ENCODE results near the gene C1QTNF2.

Gene C1QTNF2

DNA sequence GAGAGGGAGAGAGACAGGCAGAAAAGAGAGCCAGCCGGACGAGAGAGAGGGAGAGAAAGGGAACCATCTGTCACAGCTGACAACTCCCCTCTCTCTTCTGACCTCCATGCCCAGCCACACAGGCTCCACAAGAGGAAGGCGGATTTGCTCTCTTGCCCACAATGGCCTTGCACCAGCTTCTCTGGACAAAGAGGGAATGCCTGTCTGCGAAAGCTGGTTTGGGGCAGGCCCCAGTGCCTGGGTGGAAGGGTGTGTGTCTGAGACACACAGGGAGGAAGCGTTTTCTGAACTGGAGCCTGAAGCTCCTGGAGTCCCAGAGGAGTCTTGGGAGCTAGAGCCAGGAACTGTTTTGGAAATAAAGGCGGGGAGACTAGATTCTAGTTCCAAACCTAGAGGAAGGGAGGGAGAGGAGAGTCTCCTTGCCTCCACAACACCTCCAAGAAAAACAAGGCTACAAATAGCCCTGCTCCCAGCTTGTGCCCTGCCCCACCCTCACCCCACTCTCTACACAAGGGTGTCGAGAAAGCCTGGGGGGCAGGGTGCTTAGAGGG lies 12.5 kb downstream of the C1QTNF2 start:
- Histone ChIP-seq H3K9me2 (replicated peaks; ENCODE audit: insufficient read depth, low read length) (no peaks in the 10 kb centered on the region), H2AFZ (ENCODE audit: low read length) (no peak overlapping the region), H3K27ac (ENCODE audit: low read length) (no peak overlapping the region), H3K36me3 (replicated peaks; ENCODE audit: insufficient read depth, low read length) (no peaks in the 10 kb centered on the region), H3K27me3 (replicated peaks; ENCODE audit: insufficient read depth, low read length) (no peaks in the 10 kb centered on the region), H3F3A (ENCODE audit: insufficient read depth, low read length) (no peaks in the 10 kb centered on the region), H3K9ac (ENCODE audit: low read length) (no peak overlapping the region), H3K4me2 (ENCODE audit: low read depth, low read length) (no peak overlapping the region), H3K9me3 (replicated peaks; ENCODE audit: insufficient read depth, low read length) (no peaks in the 10 kb centered on the region), H3K4me1 (ENCODE audit: low read length) (no peaks in the 10 kb centered on the region), H3K4me3 (ENCODE audit: low read length) (no peak overlapping the region), H4K20me1 (ENCODE audit: insufficient read depth, low read length) (no peaks in the 10 kb centered on the region), H3K79me2 (ENCODE audit: low read length) (no peaks in the 10 kb centered on the region)
- TF ChIP-seq EZH2phosphoT487 (IDR thresholded peaks at IDR 0.05; ENCODE audit: low read length) (no peak), EZH2 (optimal IDR thresholded peaks at IDR 0.05; ENCODE audit: low read depth, low read length) (no peak)
- TF ChIP-seq, protein P1, sequence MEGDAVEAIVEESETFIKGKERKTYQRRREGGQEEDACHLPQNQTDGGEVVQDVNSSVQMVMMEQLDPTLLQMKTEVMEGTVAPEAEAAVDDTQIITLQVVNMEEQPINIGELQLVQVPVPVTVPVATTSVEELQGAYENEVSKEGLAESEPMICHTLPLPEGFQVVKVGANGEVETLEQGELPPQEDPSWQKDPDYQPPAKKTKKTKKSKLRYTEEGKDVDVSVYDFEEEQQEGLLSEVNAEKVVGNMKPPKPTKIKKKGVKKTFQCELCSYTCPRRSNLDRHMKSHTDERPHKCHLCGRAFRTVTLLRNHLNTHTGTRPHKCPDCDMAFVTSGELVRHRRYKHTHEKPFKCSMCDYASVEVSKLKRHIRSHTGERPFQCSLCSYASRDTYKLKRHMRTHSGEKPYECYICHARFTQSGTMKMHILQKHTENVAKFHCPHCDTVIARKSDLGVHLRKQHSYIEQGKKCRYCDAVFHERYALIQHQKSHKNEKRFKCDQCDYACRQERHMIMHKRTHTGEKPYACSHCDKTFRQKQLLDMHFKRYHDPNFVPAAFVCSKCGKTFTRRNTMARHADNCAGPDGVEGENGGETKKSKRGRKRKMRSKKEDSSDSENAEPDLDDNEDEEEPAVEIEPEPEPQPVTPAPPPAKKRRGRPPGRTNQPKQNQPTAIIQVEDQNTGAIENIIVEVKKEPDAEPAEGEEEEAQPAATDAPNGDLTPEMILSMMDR (IDR thresholded peaks at IDR 0.05; ENCODE audit: low read length), result no peak
- no peak for DNase-seq

DNA sequence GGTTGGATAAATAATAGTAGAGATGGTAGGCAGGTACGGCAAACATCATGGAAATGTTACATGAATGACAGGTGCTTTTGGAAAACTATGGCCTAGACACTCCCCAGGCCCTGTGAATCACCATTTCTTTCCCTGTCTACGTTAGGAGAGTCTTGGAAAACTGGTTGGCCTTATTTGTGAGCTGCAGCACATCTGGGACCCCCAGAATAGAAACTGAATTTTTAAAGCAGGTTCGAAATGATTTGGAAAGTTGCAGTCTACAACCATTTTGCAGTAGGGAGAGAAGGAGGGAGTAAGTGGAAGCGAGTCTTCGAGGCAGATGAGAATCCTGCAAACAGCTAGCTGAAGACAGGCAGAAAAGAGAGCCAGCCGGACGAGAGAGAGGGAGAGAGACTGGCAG lies 13.0 kb downstream of the C1QTNF2 start:
- DNase-seq, result no peak
- TF ChIP-seq EZH2 (optimal IDR thresholded peaks at IDR 0.05; ENCODE audit: low read depth, low read length), result no peak
- TF ChIP-seq, protein P1 (IDR thresholded peaks at IDR 0.05; ENCODE audit: low read length), result no peak
- TF ChIP-seq EZH2phosphoT487 (IDR thresholded peaks at IDR 0.05; ENCODE audit: low read length), result no peak
- Histone ChIP-seq H3K79me2 (ENCODE audit: low read length) (no peaks in the 10 kb centered on the region), H3K4me1 (ENCODE audit: low read length) (no peaks in the 10 kb centered on the region), H3F3A (ENCODE audit: insufficient read depth, low read length) (no peaks in the 10 kb centered on the region), H3K4me3 (ENCODE audit: low read length) (no peak overlapping the region), H4K20me1 (ENCODE audit: insufficient read depth, low read length) (no peaks in the 10 kb centered on the region), H3K27ac (ENCODE audit: low read length) (no peak overlapping the region), H3K4me2 (ENCODE audit: low read depth, low read length) (no peak overlapping the region), H3K9me3 (replicated peaks; ENCODE audit: insufficient read depth, low read length) (no peaks in the 10 kb centered on the region), H3K9ac (ENCODE audit: low read length) (no peak overlapping the region), H3K36me3 (replicated peaks; ENCODE audit: insufficient read depth, low read length) (no peaks in the 10 kb centered on the region), H3K27me3 (replicated peaks; ENCODE audit: insufficient read depth, low read length) (no peaks in the 10 kb centered on the region), H3K9me2 (replicated peaks; ENCODE audit: insufficient read depth, low read length) (no peaks in the 10 kb centered on the region), H2AFZ (ENCODE audit: low read length) (no peak overlapping the region)

DNA sequence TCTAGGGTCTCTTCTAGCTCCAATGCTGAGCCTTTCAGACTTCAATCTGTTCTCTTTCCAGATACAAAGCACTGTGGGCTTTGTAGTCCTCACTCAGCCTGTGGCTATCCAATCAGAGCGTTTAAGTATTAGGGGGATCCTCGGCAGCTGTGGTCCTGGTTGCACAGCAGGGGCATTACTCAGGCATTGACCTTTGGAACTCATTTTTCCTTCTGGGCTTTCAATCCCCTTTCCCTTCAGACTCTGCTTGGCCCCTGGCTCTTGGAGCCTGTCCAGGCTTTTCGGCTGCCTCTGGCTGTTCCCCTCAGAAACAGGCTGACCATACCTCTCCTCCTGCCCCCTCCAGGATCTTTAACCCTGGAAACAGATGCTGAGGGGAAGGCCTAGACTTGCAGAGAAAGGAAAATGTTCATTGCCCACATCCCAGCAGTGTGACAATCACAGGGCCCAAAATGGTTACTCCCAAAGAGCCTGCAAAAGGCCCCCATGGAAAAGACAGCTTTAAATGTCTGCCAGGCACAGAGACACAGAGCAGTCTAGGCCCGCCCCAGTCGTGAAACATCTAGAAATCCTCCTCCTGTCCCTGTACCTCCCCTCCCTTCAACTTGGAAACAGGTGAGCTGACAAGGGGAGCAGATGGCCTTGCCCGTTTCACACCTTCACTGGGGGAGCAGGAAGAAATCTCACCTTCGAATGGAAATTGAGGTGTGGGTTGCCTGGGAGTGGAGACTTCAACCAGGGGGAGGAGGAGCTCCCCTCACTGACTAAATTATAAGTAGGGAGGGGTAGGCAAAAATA lies 13.7 kb downstream of the C1QTNF2 start:
- Histone ChIP-seq H3K79me2 (ENCODE audit: low read length) (no peaks in the 10 kb centered on the region), H3F3A (ENCODE audit: insufficient read depth, low read length) (no peaks in the 10 kb centered on the region), H3K9me3 (replicated peaks; ENCODE audit: insufficient read depth, low read length) (no peaks in the 10 kb centered on the region), H3K9ac (ENCODE audit: low read length) (no peak overlapping the region), H2AFZ (ENCODE audit: low read length) (no peak overlapping the region), H3K9me2 (replicated peaks; ENCODE audit: insufficient read depth, low read length) (no peaks in the 10 kb centered on the region), H3K4me2 (ENCODE audit: low read depth, low read length) (no peak overlapping the region), H3K27ac (ENCODE audit: low read length) (no peak overlapping the region), H3K4me3 (ENCODE audit: low read length) (no peak overlapping the region), H4K20me1 (ENCODE audit: insufficient read depth, low read length) (no peaks in the 10 kb centered on the region), H3K27me3 (replicated peaks; ENCODE audit: insufficient read depth, low read length) (no peaks in the 10 kb centered on the region), H3K36me3 (replicated peaks; ENCODE audit: insufficient read depth, low read length) (no peaks in the 10 kb centered on the region), H3K4me1 (ENCODE audit: low read length) (no peaks in the 10 kb centered on the region)
- no peak for DNase-seq
- TF ChIP-seq, protein P1 (IDR thresholded peaks at IDR 0.05; ENCODE audit: low read length), result no peak
